Lower leg skin (tissue), 3 donors: ENCODE data around the gene SMU1.

Source experiments
- POLR2A ChIP-seq, 2 donors: fragments of 450-650 bp; IDR thresholded peaks; one replicate each; pipeline ENCODE4 v1.6.1; 2016 to 2017; ENCODE audit warnings: antibody characterized with exemption in 2 of 2, mild to moderate bottlenecking in 1 of 2, moderate library complexity in 1 of 2
- TF ChIP-seq, protein P1 (sequence below), 3 donors: fragments of 450-650 bp; IDR thresholded peaks; one replicate each; pipeline ENCODE4 v1.5.1; 2016; ENCODE audit warnings: antibody characterized with exemption in 3 of 3, mild to moderate bottlenecking in 3 of 3, moderate library complexity in 2 of 3

DNA sequence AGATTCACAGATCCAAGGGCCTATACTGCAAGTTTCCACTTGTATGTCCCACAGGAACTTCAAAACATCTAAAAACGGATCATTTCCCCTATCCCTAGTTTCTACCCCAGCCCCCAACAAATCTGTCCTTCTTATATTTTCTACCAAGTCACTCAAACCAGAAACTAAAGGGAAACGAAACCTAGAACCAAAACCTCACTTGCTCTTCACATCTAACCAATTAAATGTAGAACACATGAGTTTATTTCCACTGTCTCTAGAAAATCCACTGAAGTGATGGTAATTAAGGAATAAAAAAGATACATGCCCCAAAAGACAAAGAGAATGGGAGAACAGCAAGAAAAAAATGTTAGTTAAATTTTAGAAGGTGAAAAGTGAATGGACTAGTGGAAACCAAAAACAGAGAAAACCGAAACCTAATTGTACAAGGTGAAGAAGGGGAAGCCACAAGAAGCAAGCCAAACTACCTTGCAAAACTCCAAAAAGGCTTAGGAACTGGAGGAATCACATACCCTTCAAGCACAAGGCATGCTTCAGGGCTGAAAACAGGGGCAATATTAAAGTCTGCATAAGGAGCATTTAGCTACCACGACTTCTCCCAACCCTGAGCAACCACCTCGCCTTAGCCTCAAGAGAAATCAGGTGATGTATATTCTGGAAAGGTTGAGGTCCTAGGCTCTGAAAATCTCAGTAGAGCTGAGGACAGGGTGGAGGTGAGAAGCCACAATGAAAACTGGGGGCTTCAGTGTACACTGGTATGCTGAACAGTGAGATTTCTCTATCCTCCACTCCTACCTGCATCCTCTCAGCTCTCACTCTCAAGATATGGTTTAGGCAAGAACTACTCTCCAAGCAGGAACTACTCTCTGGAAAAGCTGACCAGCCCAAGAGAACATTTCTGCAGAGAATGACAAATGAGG, 11.1 kb downstream of the SMU1 start:
- no peak for TF ChIP-seq POLR2A (IDR thresholded peaks at IDR 0.05)
- TF ChIP-seq, protein P1, sequence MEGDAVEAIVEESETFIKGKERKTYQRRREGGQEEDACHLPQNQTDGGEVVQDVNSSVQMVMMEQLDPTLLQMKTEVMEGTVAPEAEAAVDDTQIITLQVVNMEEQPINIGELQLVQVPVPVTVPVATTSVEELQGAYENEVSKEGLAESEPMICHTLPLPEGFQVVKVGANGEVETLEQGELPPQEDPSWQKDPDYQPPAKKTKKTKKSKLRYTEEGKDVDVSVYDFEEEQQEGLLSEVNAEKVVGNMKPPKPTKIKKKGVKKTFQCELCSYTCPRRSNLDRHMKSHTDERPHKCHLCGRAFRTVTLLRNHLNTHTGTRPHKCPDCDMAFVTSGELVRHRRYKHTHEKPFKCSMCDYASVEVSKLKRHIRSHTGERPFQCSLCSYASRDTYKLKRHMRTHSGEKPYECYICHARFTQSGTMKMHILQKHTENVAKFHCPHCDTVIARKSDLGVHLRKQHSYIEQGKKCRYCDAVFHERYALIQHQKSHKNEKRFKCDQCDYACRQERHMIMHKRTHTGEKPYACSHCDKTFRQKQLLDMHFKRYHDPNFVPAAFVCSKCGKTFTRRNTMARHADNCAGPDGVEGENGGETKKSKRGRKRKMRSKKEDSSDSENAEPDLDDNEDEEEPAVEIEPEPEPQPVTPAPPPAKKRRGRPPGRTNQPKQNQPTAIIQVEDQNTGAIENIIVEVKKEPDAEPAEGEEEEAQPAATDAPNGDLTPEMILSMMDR (IDR thresholded peaks at IDR 0.05): no peak
